NCI-H1092 treated with DMSO at 0.1 percent for 48 hours (cell line): ENCODE results near the gene ANP32A.
"Not testable (repeated sequence)": the region's sequence is repeated elsewhere in the genome, so short reads cannot be mapped to it uniquely, and the experiment has no call there.

Experiments used
- DNase-seq: peaks from one replicate; lab custom pipeline; 2025; lab: John Stamatoyannopoulos, UW

Gene ANP32A

GRCh38 chr15:68820295-68821189, at the start of gene ANP32A:
ANP32A (minus strand) TSS chr15:68820895; CDS start chr15:68820751, 144 bp downstream.
- peak; percentile 88 for DNase-seq

GRCh38 chr15:68868296-68868695, 47.6 kb upstream of the ANP32A start:
- no peak for DNase-seq

GRCh38 chr15:68862415-68862814, 41.7 kb upstream of the ANP32A start:
- DNase-seq: no peak

GRCh38 chr15:68858666-68859065, 38.0 kb upstream of the ANP32A start:
- DNase-seq: not testable (repeated sequence)

- not testable (repeated sequence) for DNase-seq
Measured at GRCh38 chr15:68857443-68857842, 36.7 kb upstream of the ANP32A start.

- no peak for DNase-seq
Measured at GRCh38 chr15:68852461-68852860, 31.8 kb upstream of the ANP32A start.

GRCh38 chr15:68851971-68852370, 31.3 kb upstream of the ANP32A start:
- no peak for DNase-seq

- DNase-seq: no peak
Measured at GRCh38 chr15:68849497-68849896, 28.8 kb upstream of the ANP32A start.

GRCh38 chr15:68846851-68847439, 26.2 kb upstream of the ANP32A start:
- no peak for DNase-seq

- DNase-seq: no peak
Measured at GRCh38 chr15:68844856-68845550, 24.3 kb upstream of the ANP32A start.

GRCh38 chr15:68843425-68844311, 23.0 kb upstream of the ANP32A start:
- DNase-seq: peak; percentile 17

GRCh38 chr15:68842958-68843357, 22.3 kb upstream of the ANP32A start:
- no peak for DNase-seq

- DNase-seq: no peak
Measured at GRCh38 chr15:68834346-68834745, 13.7 kb upstream of the ANP32A start.

GRCh38 chr15:68833700-68834331, 13.1 kb upstream of the ANP32A start:
- no peak for DNase-seq

- no peak for DNase-seq
Measured at GRCh38 chr15:68830141-68830785, 9.6 kb upstream of the ANP32A start.

- no peak for DNase-seq
Measured at GRCh38 chr15:68829068-68829467, 8.4 kb upstream of the ANP32A start.

GRCh38 chr15:68823561-68823960, 2.9 kb upstream of the ANP32A start:
- no peak for DNase-seq

- no peak for DNase-seq
Measured at GRCh38 chr15:68822818-68823217, 2.1 kb upstream of the ANP32A start.

- no peak for DNase-seq
Measured at GRCh38 chr15:68821841-68822381, 1.2 kb upstream of the ANP32A start.

- peak; percentile 17 for DNase-seq
Measured at GRCh38 chr15:68821190-68821840, 620 bp upstream of the ANP32A start.
